ENCODE measurements around the gene SRGN.

SRGN gene

GRCh38 chr10:69068549-69068948 lies 19.4 kb upstream of the SRGN start:
- ChIA-PET POLR2A (no interaction called here), CTCF (no interaction called here)
- TF ChIP-seq NFRKB (IDR thresholded peaks at IDR 0.05) (no peak), FOXM1 (IDR thresholded peaks at IDR 0.05; ENCODE audit: borderline replicate concordance) (no peak), TARDBP (IDR thresholded peaks at IDR 0.05) (no peak), FOXK2 (IDR thresholded peaks at IDR 0.05) (no peak), L3MBTL2 (conservative IDR thresholded peaks at IDR 0.05) (no peak), PKNOX1 (IDR thresholded peaks at IDR 0.05) (no peak), BHLHE40 (IDR thresholded peaks at IDR 0.05; ENCODE audit: borderline replicate concordance) (no peak), SUZ12 (IDR thresholded peaks at IDR 0.05) (no peak), FOXA1 (IDR thresholded peaks at IDR 0.05) (no peak), ARNT (IDR thresholded peaks at IDR 0.05) (no peak), SP1 (IDR thresholded peaks at IDR 0.05) (no peak), ELF4 (IDR thresholded peaks at IDR 0.05) (no peak)
- no peak for DNase-seq (ENCODE audit: extremely low spot score)

- TF ChIP-seq NFRKB (IDR thresholded peaks at IDR 0.05): no peak
- no peak for TF ChIP-seq L3MBTL2 (conservative IDR thresholded peaks at IDR 0.05)
- no peak for TF ChIP-seq SUZ12 (IDR thresholded peaks at IDR 0.05)
- TF ChIP-seq TARDBP (IDR thresholded peaks at IDR 0.05): no peak
- no peak for TF ChIP-seq FOXM1 (IDR thresholded peaks at IDR 0.05; ENCODE audit: borderline replicate concordance)
- no peak for TF ChIP-seq LEF1 (IDR thresholded peaks at IDR 0.05; ENCODE audit: borderline replicate concordance)
- no peak for DNase-seq (ENCODE audit: extremely low spot score)
- ChIA-PET CTCF (no interaction called here), POLR2A (no interaction called here)
These were observed 18.5 kb upstream of the SRGN start for GRCh38 chr10:69069090-69070042.

GRCh38 chr10:69070951-69071350 lies 17.0 kb upstream of the SRGN start:
- TF ChIP-seq FOXM1 (IDR thresholded peaks at IDR 0.05; ENCODE audit: borderline replicate concordance) (no peak), CTBP1 (IDR thresholded peaks at IDR 0.05; ENCODE audit: borderline replicate concordance) (no peak), HDGF (IDR thresholded peaks at IDR 0.05; ENCODE audit: borderline replicate concordance) (no peak), SUZ12 (IDR thresholded peaks at IDR 0.05) (no peak), BHLHE40 (IDR thresholded peaks at IDR 0.05; ENCODE audit: borderline replicate concordance) (no peak), LEF1 (IDR thresholded peaks at IDR 0.05; ENCODE audit: borderline replicate concordance) (no peak), ZNF384 (IDR thresholded peaks at IDR 0.05) (no peak), ARNT (IDR thresholded peaks at IDR 0.05) (no peak)
- DNase-seq (ENCODE audit: extremely low spot score): no peak
- ChIA-PET CTCF (no interaction called here), POLR2A (no interaction called here)

- DNase-seq (ENCODE audit: extremely low spot score): no peak
- ChIA-PET CTCF (no interaction called here), POLR2A (no interaction called here)
- no peak for TF ChIP-seq CTBP1 (IDR thresholded peaks at IDR 0.05; ENCODE audit: borderline replicate concordance)
- TF ChIP-seq ELF4 (IDR thresholded peaks at IDR 0.05): no peak
- TF ChIP-seq BHLHE40 (IDR thresholded peaks at IDR 0.05; ENCODE audit: borderline replicate concordance): no peak
- TF ChIP-seq SP1 (IDR thresholded peaks at IDR 0.05): no peak
- TF ChIP-seq L3MBTL2 (conservative IDR thresholded peaks at IDR 0.05): no peak
- TF ChIP-seq PKNOX1 (IDR thresholded peaks at IDR 0.05): no peak
- no peak for TF ChIP-seq NFRKB (IDR thresholded peaks at IDR 0.05)
- TF ChIP-seq TARDBP (IDR thresholded peaks at IDR 0.05): no peak
- no peak for TF ChIP-seq ARNT (IDR thresholded peaks at IDR 0.05)
- TF ChIP-seq FOXA1 (IDR thresholded peaks at IDR 0.05): no peak
- no peak for TF ChIP-seq ZNF384 (IDR thresholded peaks at IDR 0.05)
- no peak for TF ChIP-seq FOXM1 (IDR thresholded peaks at IDR 0.05; ENCODE audit: borderline replicate concordance)
- TF ChIP-seq SUZ12 (IDR thresholded peaks at IDR 0.05): no peak
- TF ChIP-seq LEF1 (IDR thresholded peaks at IDR 0.05; ENCODE audit: borderline replicate concordance): no peak
These were observed 16.3 kb upstream of the SRGN start for GRCh38 chr10:69071610-69072009.

GRCh38 chr10:69073026-69073425 lies 14.9 kb upstream of the SRGN start:
- DNase-seq (ENCODE audit: extremely low spot score): no peak
- no peak for TF ChIP-seq CTBP1 (IDR thresholded peaks at IDR 0.05; ENCODE audit: borderline replicate concordance)
- TF ChIP-seq ARNT (IDR thresholded peaks at IDR 0.05): no peak
- no peak for TF ChIP-seq ELF4 (IDR thresholded peaks at IDR 0.05)
- no peak for TF ChIP-seq L3MBTL2 (conservative IDR thresholded peaks at IDR 0.05)
- no peak for TF ChIP-seq PKNOX1 (IDR thresholded peaks at IDR 0.05)
- no peak for TF ChIP-seq FOXK2 (IDR thresholded peaks at IDR 0.05)
- no peak for TF ChIP-seq FOXM1 (IDR thresholded peaks at IDR 0.05; ENCODE audit: borderline replicate concordance)
- TF ChIP-seq HDGF (IDR thresholded peaks at IDR 0.05; ENCODE audit: borderline replicate concordance): no peak
- TF ChIP-seq NFRKB (IDR thresholded peaks at IDR 0.05): no peak
- TF ChIP-seq SP1 (IDR thresholded peaks at IDR 0.05): no peak
- TF ChIP-seq BHLHE40 (IDR thresholded peaks at IDR 0.05; ENCODE audit: borderline replicate concordance): no peak
- TF ChIP-seq ZNF384 (IDR thresholded peaks at IDR 0.05): no peak
- TF ChIP-seq FOXA1 (IDR thresholded peaks at IDR 0.05): no peak
- no peak for TF ChIP-seq SUZ12 (IDR thresholded peaks at IDR 0.05)
- TF ChIP-seq LEF1 (IDR thresholded peaks at IDR 0.05; ENCODE audit: borderline replicate concordance): no peak
- no peak for TF ChIP-seq TARDBP (IDR thresholded peaks at IDR 0.05)
- ChIA-PET POLR2A (no interaction called here), CTCF (no interaction called here)

All from HEK293T (cell line).